NCI-H526 treated with DMSO at 0.1 percent for 48 hours (cell line): ENCODE data around the gene GSX1.
"Not testable (repeated sequence)": the region's sequence is repeated elsewhere in the genome, so short reads cannot be mapped to it uniquely, and the experiment has no call there.

Source experiments
- DNase-seq: peaks from one replicate; lab custom pipeline; 2025; lab: John Stamatoyannopoulos, UW

GSX1 gene

DNA sequence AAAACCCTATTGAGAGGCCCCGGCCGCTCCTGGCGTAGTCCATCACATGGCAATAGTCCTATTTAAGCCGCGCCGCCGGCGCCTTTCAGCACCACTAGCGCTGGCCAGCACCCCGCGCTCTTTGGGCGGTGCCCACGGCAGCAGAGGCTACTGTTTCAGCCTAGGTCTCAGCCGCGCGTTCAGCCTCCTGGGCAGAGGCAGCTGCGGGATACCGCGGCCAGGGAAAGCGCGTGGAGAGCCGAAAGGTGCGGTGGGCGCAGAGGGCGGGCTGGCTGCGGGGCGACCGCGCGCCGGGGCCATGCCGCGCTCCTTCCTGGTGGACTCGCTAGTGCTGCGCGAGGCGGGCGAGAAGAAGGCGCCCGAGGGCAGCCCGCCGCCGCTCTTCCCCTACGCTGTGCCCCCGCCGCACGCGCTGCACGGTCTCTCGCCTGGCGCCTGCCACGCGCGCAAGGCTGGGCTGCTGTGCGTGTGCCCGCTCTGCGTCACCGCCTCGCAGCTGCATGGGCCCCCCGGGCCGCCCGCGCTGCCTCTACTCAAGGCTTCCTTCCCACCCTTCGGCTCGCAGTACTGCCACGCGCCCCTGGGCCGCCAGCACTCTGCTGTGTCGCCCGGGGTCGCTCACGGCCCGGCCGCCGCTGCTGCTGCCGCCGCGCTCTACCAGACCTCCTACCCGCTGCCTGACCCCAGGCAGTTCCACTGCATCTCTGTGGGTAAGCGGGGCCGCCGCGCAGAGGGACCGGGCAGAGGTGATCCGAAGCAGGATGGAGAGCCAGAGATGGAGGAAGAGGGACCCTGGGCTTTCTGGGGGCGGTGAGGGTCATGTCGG is at the start of gene GSX1:
TSS of gene GSX1 (plus strand) at position 91 of the 826 bp plus-strand sequence. CDS start at position 299, 208 bp downstream.
- DNase-seq, result peak; percentile 46

DNA sequence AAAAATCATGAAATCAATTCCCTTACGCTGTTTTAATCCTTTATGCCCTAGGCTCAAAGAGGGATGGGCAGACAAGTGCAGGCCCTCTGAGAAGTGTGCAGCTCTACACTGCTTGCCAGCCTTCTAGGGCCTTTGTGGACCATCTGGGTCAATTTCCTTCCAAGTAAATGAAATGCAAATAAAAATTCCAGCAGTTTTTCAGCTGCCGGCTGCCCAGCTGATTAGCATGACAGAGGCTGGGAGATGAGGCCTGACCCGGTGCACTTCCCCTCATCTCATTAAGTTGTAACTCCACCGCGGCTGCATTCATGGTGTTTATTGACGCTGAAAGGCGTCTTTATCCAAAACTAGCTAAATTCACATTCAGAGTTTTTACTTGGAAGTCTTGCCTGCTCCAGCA is 47.5 kb upstream of the GSX1 start:
- DNase-seq, result peak; percentile 73

DNA sequence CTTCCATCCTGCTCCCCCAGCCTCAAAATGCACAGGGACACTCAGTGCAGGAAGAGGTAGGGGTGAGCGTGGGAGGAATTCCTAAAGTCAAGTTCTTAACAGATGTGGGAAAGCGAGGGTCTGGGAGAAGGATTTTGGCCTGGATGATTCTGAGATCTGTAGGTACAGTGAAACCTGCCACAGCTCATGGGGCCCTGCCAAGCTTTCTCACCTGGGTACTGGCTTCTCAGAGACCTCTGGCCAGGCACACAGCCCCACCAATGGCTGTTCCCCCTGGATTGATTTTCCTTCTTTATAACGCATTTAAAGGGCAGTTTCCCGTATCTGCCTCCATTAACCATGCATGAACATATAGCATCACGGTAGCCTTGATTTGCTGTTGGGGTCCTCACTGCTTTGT is 47.0 kb upstream of the GSX1 start:
- DNase-seq, result no peak

DNA sequence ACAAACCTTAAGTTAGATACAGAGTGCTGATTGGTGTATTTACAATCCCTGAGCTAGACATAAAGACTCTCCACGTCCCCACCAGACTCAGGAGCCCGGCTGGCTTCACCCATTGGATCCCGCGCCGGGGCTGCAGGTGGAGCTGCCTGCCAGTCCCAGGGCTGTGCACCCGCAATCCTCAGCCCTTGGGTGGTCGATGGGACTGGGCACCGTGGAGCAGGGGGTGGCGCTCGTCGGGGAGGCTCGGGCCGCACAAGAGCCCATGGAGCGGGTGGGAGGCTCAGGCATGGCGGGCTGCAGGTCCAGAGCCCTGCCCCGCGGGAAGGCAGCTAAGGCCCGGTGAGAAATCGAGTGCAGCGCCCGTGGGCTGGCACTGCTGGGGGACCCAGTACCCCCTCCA is 44.1 kb upstream of the GSX1 start:
- not testable (repeated sequence) for DNase-seq

DNA sequence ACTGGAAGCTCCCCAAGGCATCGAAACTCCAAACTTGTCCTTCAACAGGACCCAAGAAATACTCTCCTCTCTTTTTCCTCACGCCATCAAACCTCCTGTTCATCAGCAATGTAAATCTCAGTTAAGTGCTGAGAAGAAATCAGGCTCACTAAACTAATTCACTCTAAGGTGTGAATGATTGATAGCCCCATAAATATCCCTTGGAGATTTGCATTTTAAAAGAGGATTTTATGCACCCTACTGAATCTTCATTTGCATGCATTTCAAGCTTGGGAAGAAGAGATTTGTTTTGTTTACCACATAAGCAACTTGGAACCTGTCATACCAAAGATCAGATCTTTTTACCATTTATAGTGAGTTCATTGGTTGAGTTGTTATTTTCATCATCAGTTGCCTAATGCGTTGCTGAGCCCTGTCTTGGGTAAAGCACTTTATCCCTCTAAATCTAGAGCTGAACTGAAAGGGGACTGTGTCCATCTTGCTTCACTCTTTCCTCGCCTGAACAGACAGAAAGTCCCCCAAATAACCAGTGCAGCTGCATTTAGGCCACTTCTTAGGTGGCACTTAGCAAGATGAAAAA is 40.2 kb upstream of the GSX1 start:
- DNase-seq, result peak; percentile 18

DNA sequence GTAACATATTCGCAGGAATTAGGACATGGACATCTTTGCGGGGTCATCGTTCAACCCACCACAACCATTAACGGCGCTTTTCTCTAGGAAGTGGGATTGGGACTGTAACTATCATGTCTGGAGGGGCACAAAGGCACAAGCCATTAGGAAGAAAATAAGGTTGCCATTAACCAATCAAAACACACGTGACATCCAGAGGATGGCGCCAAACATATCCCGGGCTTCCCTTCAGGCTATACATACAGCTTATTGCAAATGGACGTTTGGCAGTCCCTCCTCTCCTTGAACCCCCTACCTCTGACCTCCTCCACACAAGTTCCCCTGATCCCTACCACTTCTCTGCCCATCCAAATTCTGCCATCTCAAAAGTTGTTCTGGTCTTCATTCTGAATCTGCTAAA is 26.6 kb upstream of the GSX1 start:
- DNase-seq, result no peak

DNA sequence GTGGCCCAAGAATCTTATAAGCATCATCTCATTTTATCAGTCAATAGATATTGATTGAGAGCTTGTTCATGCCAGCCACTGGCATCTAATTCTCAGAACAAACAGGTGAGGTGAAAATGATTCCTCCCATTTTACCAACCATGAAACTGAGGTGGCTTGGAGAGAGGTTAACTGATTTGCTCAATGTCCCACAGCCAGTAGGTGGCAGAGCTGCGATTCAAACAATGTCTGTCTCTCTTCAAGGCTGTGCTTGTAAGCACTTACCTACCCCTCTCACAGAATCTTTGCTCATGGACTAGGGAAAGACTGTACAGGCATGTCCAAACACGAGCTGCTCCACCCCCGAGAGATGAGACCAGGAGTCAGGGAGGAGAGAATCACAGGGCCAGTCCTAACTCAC is 21.5 kb upstream of the GSX1 start:
- DNase-seq, result peak; percentile 64

DNA sequence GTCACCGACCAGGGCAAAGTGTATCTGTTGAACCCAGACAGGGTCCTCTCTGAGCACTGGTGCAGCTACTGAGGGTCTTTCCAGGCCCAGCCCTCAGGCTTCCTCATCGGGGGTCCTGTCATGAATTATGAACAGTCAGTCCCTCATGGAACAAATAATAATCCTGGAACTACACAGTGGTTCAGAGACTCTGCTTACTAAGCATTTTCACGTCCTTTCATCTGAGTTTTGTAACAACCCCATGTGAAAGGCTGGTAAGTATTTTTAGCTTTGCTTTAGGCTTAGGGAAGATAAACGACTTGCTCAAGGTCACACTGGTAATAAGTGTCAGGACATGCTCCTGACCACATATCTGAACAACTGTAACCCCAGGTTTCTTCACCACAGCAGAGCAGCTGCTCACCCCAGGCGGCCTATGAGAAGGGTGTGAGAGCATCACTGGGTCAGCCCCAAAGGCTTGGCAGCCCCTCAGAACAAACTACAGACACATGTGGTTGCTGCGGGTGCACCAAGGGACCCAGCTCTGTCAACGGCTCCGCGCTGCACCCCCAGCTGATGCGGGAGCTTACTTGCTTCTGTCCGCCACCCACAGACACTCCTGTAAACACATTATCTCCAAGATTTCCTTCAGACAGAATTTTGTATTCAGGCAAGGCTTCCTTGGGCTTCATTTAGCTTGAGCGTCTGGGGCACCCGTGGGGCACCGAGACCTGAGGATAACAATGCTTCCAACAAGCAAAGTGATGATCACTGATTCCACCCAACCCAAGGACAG is 19.4 kb upstream of the GSX1 start:
- DNase-seq, result no peak

DNA sequence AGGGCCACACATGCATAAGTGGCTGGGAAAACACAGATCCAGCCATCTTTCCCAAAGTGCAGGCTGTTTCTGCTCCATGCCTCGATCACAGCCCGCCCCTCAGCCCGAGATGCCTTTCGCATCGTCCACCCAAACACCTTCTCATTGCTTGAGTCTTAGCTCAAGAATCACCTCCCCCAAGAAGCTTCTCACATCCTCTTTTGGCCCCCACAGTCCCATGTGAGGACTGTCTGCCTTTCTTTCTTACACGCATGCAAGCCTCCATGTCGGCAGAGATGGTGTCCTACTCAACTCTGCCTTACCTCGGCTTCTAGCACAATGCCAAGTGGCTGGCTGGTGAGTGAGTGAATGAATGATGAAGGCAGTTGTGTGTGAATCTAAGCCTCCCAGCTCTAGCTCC is 18.1 kb upstream of the GSX1 start:
- no peak for DNase-seq

DNA sequence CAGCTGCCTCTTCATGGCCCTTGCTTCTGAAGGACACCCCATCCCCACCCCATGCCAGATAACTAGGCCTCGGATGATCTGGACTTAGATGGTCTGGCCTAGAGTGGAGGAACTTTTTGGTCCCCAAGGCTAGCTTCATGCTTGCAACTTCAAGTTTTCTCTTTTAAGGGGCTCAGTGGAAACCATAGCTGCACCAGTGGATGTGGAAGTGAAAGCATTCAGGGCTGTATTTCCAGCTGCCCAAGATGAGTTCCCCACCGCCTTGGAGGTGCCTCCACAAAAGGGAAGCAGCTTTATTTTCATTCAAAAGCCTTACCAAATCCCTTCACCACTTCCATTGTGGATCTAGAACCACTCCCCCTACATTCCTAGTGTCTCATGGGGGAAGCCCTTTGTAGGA is 17.6 kb upstream of the GSX1 start:
- DNase-seq, result no peak

DNA sequence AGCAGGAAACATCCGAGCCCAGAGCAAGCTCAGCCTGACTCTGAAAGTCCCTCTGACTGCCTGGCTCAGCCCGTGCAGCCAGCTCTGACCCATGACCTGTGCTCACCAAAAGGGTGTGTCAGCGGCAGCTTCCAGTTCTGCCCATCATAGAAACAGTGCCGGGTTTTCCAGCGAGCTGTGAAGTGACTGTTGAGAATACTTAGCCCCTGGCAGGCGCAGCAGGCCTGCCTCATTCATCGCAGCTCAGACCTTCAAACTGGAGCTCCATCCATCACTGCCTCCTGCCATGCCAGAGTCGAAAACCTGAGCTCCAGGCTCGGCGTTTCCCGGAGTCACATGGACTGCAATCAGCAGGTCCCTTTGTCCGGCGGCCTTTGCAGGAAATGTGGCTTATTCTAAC is 16.3 kb upstream of the GSX1 start:
- no peak for DNase-seq

DNA sequence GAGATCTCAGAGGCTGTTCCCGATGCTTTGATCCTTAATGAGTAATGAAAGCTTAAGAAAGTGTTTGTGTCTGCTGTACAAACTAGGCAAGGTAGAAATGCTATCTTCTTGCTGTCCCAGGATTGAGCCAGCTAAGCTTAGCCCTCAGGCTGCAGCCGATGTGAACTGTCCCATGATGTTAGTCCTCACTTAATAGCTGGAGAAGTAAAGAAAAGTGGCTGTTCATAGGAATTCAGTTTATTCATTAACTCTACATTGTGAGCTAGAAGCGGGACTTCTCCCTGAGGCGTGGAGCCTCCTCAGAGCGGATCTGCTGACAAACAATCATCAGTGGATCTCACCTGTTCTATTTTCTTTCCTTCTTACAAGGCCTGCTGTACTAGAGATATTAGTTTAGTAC is 10.1 kb upstream of the GSX1 start:
- DNase-seq, result no peak

DNA sequence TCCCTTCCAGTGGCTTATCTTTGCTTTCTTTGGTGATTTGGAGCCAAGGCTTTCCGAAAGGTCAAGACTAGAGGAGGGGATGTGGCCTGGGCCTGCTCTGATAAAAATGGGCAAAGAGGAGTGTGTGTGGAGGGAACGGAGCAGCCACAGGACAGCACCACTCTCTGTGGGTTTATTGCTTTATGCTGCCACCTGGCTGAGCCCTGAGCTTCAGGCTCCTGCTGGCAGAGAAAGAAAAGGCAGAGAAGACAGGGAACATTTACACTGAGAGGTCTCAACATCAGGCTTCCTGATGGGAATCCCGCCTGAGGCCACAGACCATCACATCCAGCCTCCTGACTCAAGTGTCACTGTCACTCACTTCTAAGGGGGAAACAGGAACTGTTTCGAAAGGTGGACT is 9.2 kb upstream of the GSX1 start:
- DNase-seq, result peak; percentile 13

DNA sequence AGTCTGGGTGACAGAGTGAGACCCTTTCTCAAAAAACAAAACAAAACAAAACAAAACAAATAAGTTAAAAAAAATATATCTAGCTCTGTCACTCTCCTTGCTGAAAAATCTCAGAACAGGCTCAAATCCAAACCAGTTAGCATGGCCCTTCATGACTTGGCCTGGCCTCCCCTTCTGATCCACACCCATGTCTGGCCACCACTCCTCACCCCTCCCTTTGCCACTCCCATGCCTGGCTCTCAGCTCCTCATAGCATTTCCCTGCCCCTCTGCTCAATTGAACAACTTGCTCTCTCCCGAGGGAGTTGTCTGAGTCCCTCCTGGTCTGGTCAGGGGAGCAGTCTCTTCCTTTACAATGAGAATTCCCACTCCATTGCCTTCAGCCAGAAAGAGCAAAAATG is 4.0 kb upstream of the GSX1 start:
- DNase-seq, result no peak

DNA sequence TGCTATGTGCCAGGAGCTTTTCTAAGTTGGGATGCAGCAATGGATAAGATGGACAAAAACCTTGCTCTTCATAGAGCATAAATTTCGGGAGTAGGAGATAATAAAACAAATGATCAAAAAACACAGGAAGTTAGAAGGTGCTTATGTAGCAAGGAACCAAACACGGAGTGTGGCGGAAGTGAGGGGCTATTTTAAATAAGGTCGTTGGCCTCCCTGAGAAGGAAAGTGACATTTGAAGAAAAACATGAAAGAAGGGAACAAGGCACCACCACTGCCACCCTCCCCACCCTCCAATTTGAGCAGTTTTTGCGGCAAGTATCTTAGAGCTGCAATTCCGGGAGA is 3.2 kb upstream of the GSX1 start:
- DNase-seq, result no peak

DNA sequence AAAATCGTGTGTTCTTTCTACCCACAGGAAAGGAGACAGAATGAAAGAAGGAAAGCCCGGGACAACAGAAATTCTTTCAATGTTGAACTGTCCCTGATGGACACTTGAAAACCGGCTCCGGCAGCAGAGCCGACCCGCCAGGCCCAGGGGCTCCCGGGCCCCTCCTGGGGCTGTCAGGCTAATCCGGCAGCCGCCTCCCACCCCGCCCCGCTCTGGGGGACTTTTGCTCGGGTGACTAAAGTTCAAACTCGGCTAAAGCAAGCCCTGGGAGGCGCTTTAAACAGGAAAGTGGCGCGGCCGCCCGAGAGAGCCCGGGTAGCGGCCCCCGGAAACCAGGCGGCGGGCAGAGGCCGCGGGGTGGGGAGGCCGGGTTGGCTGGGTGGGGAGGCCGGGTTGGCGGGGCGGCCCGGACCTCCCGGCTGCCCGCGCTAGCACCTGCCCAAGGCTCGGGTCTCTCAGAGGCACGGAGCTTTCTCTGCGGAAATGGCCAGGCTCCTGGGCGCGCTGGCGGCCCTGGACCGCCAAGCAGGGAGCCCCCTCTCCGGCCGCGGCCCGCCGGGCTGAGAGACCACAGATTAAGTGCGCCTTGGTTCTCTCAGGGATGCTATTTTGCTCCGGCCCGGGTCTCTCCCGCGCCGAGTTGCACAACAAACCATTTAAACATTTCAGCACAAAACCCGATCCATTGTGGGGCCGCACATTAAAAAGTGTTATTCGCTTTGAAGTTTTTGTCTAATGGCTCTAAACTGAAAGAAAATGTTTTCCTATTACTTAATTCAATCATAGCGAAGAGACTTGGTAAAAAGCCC is 2.6 kb upstream of the GSX1 start:
- DNase-seq, result no peak

DNA sequence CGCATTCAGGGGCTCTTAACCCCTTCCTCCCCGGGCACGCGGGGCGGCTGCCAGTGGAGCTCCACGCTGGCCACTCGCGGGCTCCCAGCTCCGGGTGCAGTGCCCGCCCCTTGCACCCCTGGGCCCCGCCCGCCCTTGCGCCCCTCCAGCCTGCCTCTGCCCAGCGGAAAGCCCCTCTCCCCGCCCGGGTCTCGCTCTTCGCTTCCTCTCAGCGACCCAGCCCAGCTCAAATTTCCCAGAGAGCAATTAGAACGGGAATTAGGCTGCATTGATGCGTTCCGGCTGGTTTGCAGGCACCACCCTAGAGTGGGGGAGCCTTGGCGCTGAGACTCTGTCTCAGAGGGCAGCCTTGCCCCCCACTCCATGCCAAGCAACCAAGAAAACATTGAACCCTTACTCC is 1.8 kb upstream of the GSX1 start:
- DNase-seq, result no peak

DNA sequence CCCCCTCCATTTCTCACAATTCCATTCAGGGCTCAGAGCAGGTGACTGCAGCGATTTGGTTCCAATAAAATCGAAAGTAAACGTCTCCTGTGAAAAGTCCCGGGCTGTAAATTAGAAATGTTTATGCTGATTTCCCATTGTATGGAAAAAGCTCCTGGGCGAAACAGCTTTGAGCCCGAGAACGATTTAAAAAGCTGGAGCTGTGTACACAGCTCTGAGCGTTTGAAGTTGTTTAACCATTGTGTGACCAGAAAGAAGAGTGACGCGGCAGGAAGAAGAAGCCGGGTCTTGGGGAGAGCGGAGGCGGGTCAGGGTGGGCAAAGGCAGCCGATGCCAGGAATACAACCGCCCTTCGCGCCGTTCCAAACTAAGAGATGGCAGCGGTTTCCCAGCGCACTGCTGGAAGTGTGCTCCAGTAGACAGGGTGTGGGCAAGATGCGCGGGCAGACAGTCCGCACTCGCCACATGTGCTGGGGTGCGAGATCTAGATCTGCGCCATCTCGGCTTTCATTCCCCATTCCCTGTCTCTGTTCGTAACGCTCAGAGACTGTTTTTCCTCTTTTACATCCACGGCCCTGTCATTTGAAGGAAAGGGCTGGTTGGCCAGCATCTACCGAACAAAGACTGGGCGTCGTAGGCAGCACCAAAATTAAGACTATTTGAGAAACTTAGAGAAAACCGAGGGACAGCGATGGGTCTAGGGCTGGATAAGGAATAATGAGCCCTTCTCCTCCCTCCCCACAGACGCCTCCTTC is 960 bp upstream of the GSX1 start:
- peak; percentile 77 for DNase-seq

DNA sequence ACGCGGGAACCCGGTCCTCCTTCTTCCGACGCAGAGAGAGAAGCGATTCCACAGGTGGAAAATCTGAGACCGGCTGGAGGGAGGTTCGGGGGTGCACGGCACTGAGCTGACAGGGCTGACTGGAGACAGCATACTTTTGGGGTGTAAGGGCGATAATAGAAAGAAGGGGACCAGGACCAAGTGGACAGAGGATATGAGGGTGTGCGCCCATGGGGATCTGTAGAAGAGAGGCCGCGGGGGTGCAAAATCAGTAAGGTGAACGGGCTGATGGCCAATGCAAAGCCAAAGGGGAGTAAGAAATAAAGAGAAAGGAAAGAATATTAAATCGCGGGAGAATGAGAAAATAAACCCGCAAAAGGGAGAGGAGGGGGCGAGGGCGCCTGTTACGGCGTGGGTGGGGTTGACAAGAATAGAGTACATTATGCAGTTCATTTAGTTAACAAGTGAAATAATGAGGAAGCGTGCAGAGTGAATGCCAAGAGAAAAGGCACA is 336 bp upstream of the GSX1 start:
- no peak for DNase-seq

DNA sequence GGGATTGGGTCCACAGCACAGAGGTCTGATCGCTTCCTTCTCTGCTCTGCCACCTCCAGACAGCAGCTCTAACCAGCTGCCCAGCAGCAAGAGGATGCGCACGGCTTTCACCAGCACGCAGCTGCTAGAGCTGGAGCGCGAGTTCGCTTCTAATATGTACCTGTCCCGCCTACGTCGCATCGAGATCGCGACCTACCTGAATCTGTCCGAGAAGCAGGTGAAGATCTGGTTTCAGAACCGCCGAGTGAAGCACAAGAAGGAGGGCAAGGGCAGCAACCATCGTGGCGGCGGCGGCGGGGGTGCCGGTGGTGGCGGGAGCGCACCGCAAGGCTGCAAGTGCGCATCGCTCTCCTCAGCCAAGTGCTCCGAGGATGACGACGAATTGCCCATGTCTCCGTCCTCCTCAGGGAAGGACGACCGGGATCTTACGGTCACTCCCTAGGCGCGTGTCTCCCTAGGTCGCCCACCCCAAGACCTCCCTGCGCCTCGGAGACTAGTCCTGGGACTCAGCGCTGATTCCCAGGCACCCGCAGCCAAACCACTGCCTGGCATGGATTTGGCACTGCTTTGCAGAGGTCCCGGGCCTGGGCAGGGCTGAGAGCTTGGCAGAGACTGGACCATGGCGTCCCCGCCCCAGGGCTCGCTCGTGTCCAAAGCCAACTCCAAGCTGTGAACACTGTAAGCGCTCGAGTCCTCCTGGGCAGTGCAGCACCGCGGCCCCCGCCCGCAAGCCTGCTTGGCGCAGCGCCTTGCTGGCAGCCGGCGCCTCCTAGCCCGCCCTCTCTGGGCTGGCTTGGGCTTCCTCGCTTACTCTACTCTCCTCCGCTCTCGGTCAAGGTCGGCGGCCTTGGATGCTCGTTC is 1.5 kb downstream of the GSX1 start:
- peak; percentile 49 for DNase-seq

DNA sequence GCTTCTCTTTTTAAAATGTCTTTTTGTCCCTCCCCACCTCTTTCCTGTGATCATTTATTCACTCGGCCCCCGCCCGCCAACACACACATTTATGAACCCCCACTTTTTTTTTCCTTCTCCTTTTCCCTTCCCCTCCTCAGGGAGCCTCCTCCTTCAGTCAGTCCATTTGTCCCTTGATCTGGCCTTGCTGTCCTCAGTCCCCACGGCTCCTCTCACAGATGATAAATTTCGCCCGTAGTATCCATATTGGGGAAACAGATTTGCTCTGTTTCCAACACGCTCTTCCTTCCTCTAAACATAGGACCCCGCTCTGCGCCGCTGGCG is 2.0 kb downstream of the GSX1 start:
- DNase-seq, result no peak
